Posterior cingulate gyrus (tissue), 11 donors: ENCODE results near the gene PYGB.

Experiments used
- DNase-seq, 10 donors: peaks; one replicate each; pipeline versions ENCODE4 v3.0.0 to v3.0.0-alpha.2; 2020 to 2021; ENCODE audit warnings: mixed read lengths in 3 of 10
- intact Hi-C: fragments of 100-400 bp; cut with DNase I; formaldehyde crosslinking; loops from one replicate; pipeline ENCODE4 v1.15.1; 2023

Gene PYGB

DNA sequence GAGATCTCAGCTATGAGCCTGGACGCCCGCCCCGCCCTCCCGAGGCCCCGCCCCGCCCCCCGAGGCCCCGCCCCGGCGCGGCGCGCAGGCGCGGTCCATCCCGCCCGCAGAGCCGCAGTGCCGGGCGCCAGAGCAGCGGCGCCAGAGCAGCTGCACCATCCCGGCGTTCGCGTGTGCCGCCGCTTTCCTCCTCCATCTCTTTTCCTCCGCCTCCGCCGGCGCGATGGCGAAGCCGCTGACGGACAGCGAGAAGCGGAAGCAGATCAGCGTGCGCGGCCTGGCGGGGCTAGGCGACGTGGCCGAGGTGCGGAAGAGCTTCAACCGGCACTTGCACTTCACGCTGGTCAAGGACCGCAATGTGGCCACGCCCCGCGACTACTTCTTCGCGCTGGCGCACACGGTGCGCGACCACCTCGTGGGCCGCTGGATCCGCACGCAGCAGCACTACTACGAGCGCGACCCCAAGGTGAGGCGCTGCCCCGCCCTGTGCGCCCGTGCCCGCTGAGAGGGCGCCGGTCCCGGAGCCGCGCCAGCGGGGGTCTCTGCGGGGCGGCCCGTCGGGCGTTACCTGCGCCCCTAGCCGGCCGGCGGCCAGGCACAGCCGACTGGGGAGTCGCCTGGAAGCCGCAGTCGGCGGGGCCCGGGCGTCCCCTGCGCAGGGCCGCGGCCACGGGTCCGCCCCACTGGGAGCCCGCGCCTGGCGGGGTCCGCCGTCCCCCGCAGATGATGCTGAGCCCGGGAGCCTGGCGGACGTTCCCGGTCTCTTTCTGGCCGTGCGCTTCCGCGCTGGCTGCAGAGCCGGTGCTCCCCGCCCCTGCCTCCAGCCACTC, at the start of gene PYGB:
Gene PYGB (plus strand): TSS at position 130 of the 830 bp plus-strand sequence. CDS start 94 bp downstream, at position 224.
- intact Hi-C loops: loop anchor here (1.0 to 5.0 kb wide), 2 partner anchors 53 to 149 kb away; partner anchors contain the start of gene ENTPD6
- peak; percentile 70 to 97 (median 78) for DNase-seq

DNA sequence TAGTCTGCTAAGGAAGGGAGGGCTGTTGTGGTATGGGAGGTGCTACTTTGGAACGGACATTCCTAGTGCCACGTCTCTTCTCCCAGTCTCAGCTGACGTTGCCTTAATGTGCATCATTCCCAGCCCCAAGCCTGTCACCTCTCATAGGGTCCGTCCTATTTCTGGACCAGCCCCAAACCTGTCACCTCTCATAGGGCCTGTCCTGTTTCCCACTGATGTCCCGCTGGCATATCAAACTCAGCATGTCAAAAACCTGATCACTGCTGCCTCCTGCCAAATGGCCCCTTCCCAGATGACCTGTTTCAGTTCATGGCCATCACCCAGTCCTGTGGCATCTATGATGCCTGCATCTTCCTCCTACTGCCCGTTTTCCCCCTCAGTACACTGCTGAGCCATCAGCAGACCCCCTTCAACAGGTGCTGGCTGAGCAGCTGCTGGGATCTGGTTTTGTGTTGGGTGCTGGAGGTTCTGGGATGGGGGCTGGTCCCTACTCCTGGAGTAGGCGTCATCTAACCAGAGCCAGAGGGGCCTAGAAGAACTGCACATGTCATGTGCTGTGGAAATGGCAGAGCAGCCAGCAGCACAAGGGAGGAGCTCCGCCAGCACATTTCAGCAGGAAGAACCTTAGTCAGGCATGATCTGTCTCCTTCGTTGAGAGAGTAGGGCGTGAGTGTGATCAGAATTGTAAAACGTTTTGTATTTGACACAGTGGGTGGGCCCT, 49.1 kb upstream of the PYGB start:
- no peak for DNase-seq
- intact Hi-C loops: loop anchor here (5.0 kb wide), 3 partner anchors 193 to 208 kb away; partner anchors contain the start of genes ABHD12, APMAP and GINS1

GRCh38 chr20:25199473-25200260, 48.2 kb upstream of the PYGB start:
- intact Hi-C loops: loop anchor here (5.0 kb wide), 3 partner anchors 193 to 208 kb away; partner anchors contain the start of genes ABHD12, APMAP and GINS1
- DNase-seq: no peak

DNA sequence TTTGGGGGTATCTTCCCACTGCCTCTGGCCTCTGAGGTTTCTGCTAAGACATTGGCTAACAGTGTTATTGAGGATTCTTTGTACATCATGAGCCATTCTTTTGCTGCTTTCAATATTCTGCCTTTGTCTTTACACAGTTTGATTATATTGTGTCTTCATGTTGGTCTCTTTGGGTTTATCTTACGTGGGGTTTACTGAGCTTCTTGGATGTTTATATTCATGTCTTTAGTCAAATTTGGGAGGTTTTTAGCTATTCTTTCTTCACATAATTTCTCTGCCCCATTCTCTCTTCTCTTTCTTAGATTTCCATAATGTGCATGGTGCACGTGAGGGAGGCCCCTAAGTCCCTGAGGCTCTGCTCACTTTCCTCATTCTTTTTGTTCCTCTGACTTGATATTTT, 44.8 kb upstream of the PYGB start:
- intact Hi-C loops: no loop called here
- DNase-seq: no peak

DNA sequence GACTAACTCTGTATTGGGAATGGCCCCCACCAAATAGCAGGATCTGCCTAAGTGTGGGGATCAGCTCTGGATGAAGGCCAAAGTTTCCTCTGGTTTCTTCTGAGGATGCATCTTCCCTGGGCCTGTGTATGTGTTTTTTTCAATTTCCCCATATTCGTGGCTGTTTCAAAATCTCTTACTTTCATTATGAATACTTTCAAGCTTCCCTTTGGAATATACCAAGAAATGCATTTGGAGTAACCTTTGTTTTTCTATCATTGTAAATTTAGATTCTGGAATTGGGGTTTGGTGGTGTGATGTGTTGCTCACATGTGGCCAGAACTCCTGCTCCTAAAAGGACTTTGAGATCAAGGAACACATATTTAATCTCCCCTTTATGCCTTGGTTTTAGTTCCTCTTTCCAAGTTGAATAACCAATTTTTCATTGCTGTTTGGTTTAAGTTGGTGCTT, 44.0 kb upstream of the PYGB start:
- no peak for DNase-seq
- intact Hi-C loops: no loop called here

GRCh38 chr20:25204550-25205276, 43.2 kb upstream of the PYGB start:
- intact Hi-C loops: no loop called here
- peak in 1 of 10 donors; percentile 59 for DNase-seq

GRCh38 chr20:25205277-25206062, 42.4 kb upstream of the PYGB start:
- intact Hi-C loops: no loop called here
- DNase-seq: peak in 1 of 10 donors; percentile 40

DNA sequence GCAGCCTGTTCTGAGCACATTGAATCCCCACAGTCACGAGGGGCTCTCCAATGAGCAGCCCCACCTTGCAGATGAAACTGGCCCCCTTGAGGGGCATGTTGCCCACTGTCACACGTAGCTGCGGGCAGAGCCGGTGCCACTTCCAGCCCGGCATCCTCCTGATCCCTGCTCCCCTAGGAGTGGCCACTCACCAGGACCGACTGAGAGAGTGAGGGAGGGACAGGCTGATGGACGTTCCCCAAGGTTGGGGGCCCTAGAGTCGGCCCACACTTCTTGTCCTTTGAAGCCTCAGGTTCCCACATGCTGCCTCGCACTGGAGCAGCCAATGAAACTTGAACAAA, 41.9 kb upstream of the PYGB start:
- peak in 1 of 10 donors; percentile 48 for DNase-seq
- intact Hi-C loops: no loop called here

DNA sequence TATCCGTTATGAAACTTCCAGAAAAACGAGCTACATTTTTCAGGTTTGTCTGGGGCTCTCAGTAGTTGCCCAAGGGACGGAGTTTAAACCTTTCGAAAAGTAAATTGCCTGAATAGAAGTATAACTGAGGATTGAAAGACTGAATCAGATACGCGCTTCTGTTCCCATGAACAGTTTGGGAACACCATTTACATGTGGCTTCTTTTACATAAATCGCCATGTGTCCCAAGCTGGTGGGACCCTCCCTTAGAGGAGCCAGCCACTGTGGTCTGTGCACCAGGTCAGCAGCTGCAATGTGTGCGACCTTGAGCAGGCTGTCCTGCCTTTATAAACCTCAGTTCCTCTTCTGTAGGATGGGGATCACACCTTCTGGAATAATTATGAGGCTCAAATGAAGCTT, 41.3 kb upstream of the PYGB start:
- DNase-seq: peak in 1 of 10 donors; percentile 40
- intact Hi-C loops: no loop called here

DNA sequence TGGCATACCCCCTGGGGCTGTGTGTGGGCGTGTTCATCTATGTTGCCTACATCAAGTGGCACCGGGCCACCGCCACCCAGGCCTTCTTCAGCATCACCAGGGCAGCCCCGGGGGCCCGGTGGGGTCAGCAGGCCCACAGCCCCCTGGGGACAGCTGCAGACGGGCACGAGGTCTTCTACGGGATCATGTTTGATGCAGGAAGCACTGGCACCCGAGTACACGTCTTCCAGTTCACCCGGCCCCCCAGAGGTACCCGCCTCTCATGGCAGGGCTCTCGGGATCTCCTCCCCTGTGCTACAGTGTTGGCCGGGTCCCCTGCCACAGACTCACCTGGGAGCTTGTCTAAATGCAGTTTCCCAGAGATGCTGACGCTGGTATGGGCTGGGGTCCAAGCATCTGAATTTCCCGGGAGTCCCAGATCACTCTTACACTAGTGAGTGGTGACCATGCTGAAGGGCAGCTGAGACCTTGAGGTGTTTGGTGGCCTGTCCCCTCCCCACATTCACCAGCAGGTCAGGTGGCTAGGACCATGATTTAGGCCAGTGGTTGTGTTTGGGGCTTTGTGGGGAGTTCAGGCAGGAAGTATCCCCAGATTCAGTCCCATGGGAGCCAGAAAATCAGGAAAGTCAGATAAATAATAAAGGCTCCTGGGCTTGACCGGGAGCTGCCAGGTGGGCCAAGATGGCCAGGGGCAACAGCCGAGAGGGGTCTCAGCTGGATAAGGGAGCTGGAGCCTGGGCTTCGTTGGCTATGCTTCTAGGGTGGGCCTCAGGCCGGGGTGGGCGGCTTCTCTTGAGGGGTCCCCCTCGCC, 40.5 kb upstream of the PYGB start:
- intact Hi-C loops: no loop called here
- peak in 2 of 10 donors; percentile 48 to 75 for DNase-seq

- intact Hi-C loops: no loop called here
- DNase-seq: peak in 1 of 10 donors; percentile 25
Measured at GRCh38 chr20:25207960-25208534, 39.8 kb upstream of the PYGB start.

DNA sequence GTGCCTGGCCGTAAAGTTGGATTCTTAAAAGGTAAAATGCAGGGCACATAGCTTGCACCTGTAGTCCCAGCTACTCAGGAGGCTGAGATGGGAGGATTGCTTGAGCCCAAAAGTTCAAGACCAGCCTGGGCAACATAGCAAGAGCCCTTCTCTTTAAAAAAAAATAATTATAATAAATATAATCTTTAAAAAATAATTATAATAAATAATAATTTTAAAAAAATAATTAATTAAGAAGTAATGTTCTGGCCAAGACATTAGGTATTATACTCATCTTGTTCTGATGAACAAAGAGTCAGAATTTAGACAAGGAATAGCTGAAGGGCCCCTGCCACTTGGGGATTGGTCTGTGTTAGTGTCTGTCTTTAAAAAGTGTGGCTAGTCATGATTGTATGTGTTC, 38.5 kb upstream of the PYGB start:
- intact Hi-C loops: no loop called here
- DNase-seq: no peak

GRCh38 chr20:25209911-25210310, 38.0 kb upstream of the PYGB start:
- intact Hi-C loops: no loop called here
- DNase-seq: peak in 1 of 10 donors; percentile 38

DNA sequence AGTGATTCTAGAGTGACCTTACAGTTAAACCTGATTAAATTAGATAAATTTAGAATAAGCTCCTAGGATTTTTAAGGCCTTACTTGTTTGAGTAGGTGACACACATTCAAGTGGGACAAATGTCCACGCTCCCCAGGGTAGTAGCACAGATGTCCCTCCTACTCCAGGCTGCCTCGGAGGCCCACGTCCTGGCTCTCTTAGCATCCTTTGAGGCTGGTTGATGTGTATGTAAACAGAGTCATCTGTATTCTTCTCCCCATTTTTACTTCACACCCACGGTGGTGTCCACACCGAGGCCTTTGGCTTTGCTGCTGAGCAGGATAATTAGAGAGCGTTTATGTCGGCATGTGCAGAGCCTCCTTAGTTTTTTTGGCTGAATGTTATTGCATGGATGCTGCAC, 36.6 kb upstream of the PYGB start:
- intact Hi-C loops: no loop called here
- DNase-seq: peak in 2 of 10 donors; percentile 53 to 71

GRCh38 chr20:25212242-25212641, 35.6 kb upstream of the PYGB start:
- intact Hi-C loops: no loop called here
- peak in 1 of 10 donors; percentile 33 for DNase-seq

GRCh38 chr20:25213566-25214425, 34.1 kb upstream of the PYGB start:
- peak in 1 of 10 donors; percentile 48 for DNase-seq
- intact Hi-C loops: no loop called here

DNA sequence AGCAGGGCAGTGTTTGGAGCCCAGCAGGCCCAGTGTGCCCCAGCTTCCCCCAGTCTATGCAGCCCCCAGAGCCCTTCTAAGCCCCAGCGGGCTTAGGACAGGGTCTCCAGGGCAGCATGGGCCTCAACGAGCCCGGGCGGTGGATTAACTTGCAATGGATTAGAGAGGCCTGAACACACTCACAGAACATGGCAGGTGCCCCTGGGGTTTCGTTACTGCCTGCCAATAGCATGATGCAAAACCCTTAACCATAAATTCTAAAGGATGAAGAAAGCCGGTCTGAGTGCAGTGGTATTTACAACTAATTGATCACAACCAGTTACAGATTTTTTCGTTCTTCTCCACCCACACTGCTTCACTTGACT, 33.5 kb upstream of the PYGB start:
- DNase-seq: no peak
- intact Hi-C loops: no loop called here
